Measurements from ENCODE around the gene IQGAP3.

IQGAP3 gene

GRCh38 chr1:156497078-156497742, 75.2 kb downstream of the IQGAP3 start:
- DNase-seq (ENCODE audit: low spot score) = no peak

GRCh38 chr1:156496211-156496761, 76.1 kb downstream of the IQGAP3 start:
- DNase-seq (ENCODE audit: low spot score) = no peak

- no peak for DNase-seq (ENCODE audit: low spot score)
These were observed 76.8 kb downstream of the IQGAP3 start for GRCh38 chr1:156495401-156496140.

- no peak for DNase-seq (ENCODE audit: low spot score)
These were observed 78.0 kb downstream of the IQGAP3 start for GRCh38 chr1:156494309-156494895.

- DNase-seq (ENCODE audit: low spot score) = no peak
These were observed 78.6 kb downstream of the IQGAP3 start for GRCh38 chr1:156493742-156494141.

GRCh38 chr1:156493154-156493631, 79.2 kb downstream of the IQGAP3 start:
- no peak for DNase-seq (ENCODE audit: low spot score)

GRCh38 chr1:156492591-156493080, 79.7 kb downstream of the IQGAP3 start:
- no peak for DNase-seq (ENCODE audit: low spot score)

- DNase-seq (ENCODE audit: low spot score) = no peak
These were observed 80.3 kb downstream of the IQGAP3 start for GRCh38 chr1:156492013-156492590.

- DNase-seq (ENCODE audit: low spot score) = no peak
These were observed 81.0 kb downstream of the IQGAP3 start for GRCh38 chr1:156491151-156491949.

- DNase-seq (ENCODE audit: low spot score) = peak; percentile 61
These were observed 81.8 kb downstream of the IQGAP3 start for GRCh38 chr1:156490401-156491032.

GRCh38 chr1:156489935-156490293, 82.5 kb downstream of the IQGAP3 start:
- DNase-seq (ENCODE audit: low spot score) = no peak

- DNase-seq (ENCODE audit: low spot score) = no peak
These were observed 83.0 kb downstream of the IQGAP3 start for GRCh38 chr1:156489166-156489934.

GRCh38 chr1:156488566-156489165, 83.7 kb downstream of the IQGAP3 start:
- DNase-seq (ENCODE audit: low spot score) = no peak

- no peak for DNase-seq (ENCODE audit: low spot score)
These were observed 84.5 kb downstream of the IQGAP3 start for GRCh38 chr1:156487862-156488261.

GRCh38 chr1:156486421-156487344, 85.7 kb downstream of the IQGAP3 start:
- no peak for DNase-seq (ENCODE audit: low spot score)

GRCh38 chr1:156485984-156486383, 86.4 kb downstream of the IQGAP3 start:
- DNase-seq (ENCODE audit: low spot score) = no peak

- no peak for DNase-seq (ENCODE audit: low spot score)
These were observed 87.8 kb downstream of the IQGAP3 start for GRCh38 chr1:156484480-156485058.

GRCh38 chr1:156483397-156483796, 89.0 kb downstream of the IQGAP3 start:
- no peak for DNase-seq (ENCODE audit: low spot score)

All from AG08395 (cell line).